ENCODE measurements around the gene NPFFR1.
A peak's percentile ranks its signal among the peaks of the same experiment; 100 is the strongest.

NPFFR1 gene

DNA sequence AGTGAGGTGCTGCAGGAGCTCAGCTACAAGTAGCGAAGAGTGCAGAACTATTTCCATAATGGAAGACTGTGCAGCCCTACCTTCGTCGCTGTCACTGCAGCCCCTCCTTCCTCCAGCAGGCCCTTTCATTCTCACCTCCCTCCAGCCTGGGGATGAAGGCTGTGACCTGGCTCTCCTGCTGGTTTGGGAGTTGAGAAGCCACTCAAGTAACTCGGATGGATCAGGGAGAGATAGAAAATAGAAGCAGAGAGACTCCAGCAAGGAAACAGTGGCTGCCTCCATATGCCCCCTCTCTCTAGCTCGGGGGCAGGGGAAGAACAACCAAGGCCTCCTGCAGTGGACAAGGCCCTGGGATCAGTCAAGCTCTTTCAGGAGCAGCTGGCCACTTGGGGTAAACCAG lies 37.4 kb upstream of the NPFFR1 start:
- TF ChIP-seq POLR2A (IDR thresholded peaks at IDR 0.05; ENCODE audit: low read depth, low read length): no peak
- FAIRE-seq: no peak
- no peak for DNase-seq (ENCODE audit: insufficient read length, low spot score)

DNA sequence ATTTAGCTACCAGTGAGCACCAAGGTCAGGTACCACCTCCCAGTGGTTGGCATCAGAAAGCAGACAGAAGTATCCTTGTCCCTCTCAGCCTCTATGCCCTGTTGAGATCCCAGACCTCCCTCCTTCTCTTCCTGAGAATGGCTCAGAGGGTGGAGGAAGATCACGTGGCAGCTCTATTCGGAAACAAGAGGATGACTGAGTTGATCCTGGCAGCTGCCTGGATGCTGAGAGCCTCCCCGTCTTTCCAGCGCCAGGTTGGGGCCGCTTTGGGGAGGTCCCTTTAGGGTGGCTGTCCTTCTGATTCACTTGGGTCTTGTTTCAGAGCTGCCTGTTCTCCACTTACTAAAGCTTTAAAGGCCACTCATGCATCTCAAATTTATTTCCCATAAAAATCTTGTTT lies 36.9 kb upstream of the NPFFR1 start:
- no peak for TF ChIP-seq POLR2A (IDR thresholded peaks at IDR 0.05; ENCODE audit: low read depth, low read length)
- FAIRE-seq (no peak), DNase-seq (ENCODE audit: insufficient read length, low spot score) (no peak)

DNA sequence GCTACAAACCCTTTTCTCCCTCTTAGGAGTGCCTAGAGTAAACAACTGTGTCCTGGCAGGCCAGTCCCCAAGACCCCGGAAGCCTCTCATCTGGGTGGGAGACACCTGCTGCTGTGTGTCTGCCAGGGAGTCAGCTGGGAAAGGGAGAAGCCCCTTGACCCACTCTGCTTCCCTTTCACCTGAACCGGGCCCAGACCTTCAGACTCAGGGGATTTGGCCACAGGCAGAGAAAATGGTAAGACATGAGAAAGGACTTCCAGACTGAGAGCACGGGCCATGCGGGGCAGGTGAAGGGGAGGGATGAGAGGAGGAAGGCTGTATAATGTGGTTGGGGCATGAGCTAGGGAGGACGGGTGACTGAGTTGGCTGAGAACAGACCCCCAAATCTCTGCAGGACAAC lies 36.0 kb upstream of the NPFFR1 start:
- TF ChIP-seq POLR2A (IDR thresholded peaks at IDR 0.05; ENCODE audit: low read depth, low read length): no peak
- FAIRE-seq: no peak

DNA sequence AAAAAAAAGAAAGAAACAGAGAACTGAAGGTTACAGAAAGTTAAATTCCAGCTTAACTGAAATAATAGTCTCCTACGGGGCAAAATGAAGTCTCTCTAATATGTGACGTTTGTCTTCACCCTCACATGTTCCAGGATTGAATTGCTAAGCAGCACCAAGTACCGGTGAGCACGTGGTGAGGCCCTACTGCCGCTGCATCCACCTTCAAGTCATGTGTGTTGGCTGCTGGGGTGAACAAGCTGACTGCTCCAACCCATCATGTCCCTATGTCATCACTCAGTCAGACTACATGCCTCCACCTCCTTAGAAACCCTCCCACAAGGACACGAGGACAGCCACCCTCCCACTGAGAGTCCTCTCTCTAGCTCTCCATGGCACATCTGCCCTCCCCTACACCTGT lies 35.4 kb upstream of the NPFFR1 start:
- FAIRE-seq (no peak), DNase-seq (ENCODE audit: insufficient read length, low spot score) (no peak)
- TF ChIP-seq POLR2A (IDR thresholded peaks at IDR 0.05; ENCODE audit: low read depth, low read length): no peak

More for the DNA sequence above, 36.0 kb upstream of the NPFFR1 start:
- no peak for DNase-seq (ENCODE audit: insufficient read length, low spot score)

- FAIRE-seq (no peak), DNase-seq (ENCODE audit: insufficient read length, low spot score) (no peak)
- no peak for TF ChIP-seq POLR2A (IDR thresholded peaks at IDR 0.05; ENCODE audit: low read depth, low read length)
Measured at GRCh38 chr10:70317943-70318318, 34.1 kb upstream of the NPFFR1 start.

DNA sequence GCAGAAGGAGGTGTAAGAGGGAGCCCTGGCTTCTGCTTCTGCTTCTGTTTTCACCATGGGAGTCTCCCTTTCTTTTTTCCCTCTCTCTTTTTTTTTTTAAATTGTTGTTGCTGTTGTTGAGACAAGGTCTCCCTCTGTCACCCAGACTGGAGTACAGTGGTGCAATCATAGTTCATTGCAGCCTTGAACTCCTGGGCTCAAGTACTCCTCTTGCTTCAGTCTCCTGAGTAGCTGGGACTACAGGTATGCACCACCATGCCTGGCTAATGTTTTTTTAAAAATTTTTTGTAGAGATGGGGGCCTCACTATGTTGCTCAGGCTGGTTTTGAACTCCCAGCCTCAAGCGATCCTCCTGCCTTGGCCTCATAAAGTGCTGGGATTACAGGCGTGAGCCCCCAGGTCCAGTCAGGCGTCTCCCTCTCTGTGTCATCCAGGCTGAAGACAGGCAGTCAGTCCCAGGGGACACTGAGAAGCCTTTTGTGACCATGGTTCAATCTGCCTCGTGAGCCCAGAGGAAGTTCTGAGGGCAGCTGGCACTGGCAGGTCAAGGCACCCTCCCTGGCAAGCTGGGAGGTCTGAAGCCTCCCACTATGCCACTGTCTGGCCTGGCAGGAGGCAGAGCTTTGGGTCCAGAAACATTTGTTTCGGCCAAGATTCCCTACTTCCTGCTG lies 33.6 kb upstream of the NPFFR1 start:
- DNase-seq (ENCODE audit: insufficient read length, low spot score) (no peak), FAIRE-seq (no peak)
- no peak for TF ChIP-seq POLR2A (IDR thresholded peaks at IDR 0.05; ENCODE audit: low read depth, low read length)

DNA sequence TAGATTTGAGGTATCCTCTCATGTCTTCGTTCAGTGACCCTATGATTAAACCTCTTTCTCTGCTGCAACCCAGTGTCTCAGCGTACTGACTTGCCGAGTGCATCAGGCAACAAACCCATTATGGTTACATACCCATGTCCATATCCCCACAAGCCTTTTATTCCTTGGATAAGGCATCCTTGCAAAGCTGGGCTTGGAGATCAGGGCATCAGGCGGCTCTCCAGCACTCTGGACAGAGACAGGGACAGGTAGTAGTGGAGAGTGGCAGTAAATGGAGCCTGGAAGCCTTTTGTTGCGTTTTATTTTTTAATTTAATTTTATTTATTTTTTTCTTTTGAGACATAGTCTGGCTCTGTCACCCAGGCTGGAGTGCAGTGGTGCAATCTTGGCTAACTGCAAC lies 32.0 kb upstream of the NPFFR1 start:
- FAIRE-seq: no peak
- DNase-seq (ENCODE audit: insufficient read length, low spot score): no peak
- no peak for TF ChIP-seq POLR2A (IDR thresholded peaks at IDR 0.05; ENCODE audit: low read depth, low read length)

DNA sequence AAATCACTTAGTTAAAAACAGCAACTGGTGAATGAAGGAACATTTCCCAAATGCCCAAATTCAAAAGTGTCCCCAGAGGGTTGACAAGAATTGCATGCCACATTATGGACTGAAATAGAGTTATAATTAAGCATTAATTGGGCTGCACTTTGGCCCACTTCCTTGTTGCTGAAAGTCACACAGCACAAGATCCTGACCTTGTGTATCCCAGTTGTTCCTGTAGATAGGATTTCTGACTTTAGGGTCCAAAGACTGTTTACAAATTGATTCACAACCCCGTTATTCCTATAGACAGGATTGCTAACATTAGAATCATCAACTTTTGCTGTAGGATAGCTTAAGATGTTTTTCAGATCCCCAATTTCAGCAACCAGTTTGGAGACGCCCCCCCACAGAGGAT lies 31.5 kb upstream of the NPFFR1 start:
- no peak for TF ChIP-seq POLR2A (IDR thresholded peaks at IDR 0.05; ENCODE audit: low read depth, low read length)
- no peak for DNase-seq (ENCODE audit: insufficient read length, low spot score)
- FAIRE-seq: no peak

GRCh38 chr10:70312972-70313371 lies 29.2 kb upstream of the NPFFR1 start:
- TF ChIP-seq POLR2A (IDR thresholded peaks at IDR 0.05; ENCODE audit: low read depth, low read length): no peak
- no peak for FAIRE-seq

GRCh38 chr10:70312249-70312648 lies 28.4 kb upstream of the NPFFR1 start:
- no peak for FAIRE-seq
- no peak for TF ChIP-seq POLR2A (IDR thresholded peaks at IDR 0.05; ENCODE audit: low read depth, low read length)
- no peak for DNase-seq (ENCODE audit: insufficient read length, low spot score)

More at GRCh38 chr10:70312972-70313371, 29.2 kb upstream of the NPFFR1 start:
- peak; percentile 36 for DNase-seq (ENCODE audit: insufficient read length, low spot score)

DNA sequence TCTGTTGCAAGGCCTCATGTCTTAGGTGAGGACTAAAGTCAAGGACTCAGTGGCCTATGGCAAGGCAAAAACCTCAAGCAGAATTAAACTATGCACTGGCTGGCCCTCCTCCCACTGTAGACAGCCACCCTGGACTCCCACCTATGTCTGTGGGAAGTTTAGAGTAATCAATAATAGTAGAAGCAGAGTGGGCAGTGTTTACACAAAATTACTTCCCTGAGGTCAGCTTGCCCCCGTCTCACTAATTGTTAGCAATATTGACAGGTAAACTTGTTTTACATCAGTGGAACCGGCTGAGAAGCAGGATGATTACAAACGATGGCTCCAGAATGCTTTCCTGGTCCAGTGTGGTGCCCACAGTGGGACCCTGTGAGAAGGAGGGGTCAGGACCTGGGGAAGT lies 27.9 kb upstream of the NPFFR1 start:
- no peak for FAIRE-seq
- no peak for DNase-seq (ENCODE audit: insufficient read length, low spot score)
- TF ChIP-seq POLR2A (IDR thresholded peaks at IDR 0.05; ENCODE audit: low read depth, low read length): no peak

DNA sequence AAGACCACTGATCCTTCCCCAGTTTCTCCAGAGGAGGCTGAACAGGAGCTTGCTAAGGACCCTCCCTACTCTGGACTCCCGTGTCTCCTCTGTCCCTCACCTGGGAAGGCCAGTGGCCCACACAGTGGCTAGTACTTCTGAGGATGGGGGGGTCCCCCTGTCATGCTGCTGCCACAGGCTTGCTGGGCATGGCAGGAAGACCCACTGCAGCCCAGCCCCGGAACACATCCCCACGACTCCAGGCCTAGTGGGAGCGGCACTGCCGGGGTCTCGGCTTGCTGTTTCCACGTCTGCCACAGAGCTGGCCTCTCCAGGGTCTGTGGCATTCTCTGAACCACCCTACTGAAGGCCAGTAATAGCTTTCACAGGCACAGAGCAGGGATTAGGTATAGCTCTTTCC lies 25.9 kb upstream of the NPFFR1 start:
- no peak for TF ChIP-seq POLR2A (IDR thresholded peaks at IDR 0.05; ENCODE audit: low read depth, low read length)

GRCh38 chr10:70308121-70309060 lies 24.6 kb upstream of the NPFFR1 start:
- DNase-seq (ENCODE audit: insufficient read length, low spot score) (no peak), FAIRE-seq (no peak)
- no peak for TF ChIP-seq POLR2A (IDR thresholded peaks at IDR 0.05; ENCODE audit: low read depth, low read length)

More for the DNA sequence above, 25.9 kb upstream of the NPFFR1 start:
- FAIRE-seq: no peak
- no peak for DNase-seq (ENCODE audit: insufficient read length, low spot score)

- FAIRE-seq (peak; percentile 52), DNase-seq (ENCODE audit: insufficient read length, low spot score) (no peak)
- TF ChIP-seq POLR2A (IDR thresholded peaks at IDR 0.05; ENCODE audit: low read depth, low read length): no peak
Measured at GRCh38 chr10:70306886-70307520, 23.2 kb upstream of the NPFFR1 start.
